ENCODE data around the gene LRRC51. TPM values are rescaled to one million over a fixed set of nuclear protein-coding genes. Genes with fewer than 3 reads are reported as not detected.

The LRRC51 gene
- total RNA-seq, 1 donor from 2014 or later = 9.2 TPM

DNA sequence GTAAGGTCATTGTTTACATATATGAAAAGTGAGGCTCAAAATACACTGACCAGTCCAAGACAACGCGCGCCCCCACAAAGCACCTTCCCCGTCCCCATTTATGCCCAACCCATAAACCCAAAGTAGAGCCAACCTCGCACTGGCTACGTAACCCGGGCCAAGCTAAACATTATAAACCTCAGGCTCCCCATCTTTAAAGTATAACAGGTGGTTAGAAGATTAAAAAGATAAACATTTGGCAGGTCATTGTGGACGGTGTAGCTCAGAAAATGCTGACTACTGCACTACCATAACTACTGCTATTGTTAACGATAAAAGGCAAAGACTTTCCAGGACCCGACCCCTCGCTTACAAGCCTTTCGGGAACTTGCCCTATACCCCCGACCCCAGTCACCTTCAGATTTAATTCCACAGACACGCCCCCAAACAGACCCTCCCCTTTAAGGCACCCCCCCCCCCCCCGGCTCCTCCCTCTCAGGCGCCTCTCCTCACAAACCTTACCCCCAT is 778 bp upstream of the LRRC51 start:
- H3K27me3 Mint-ChIP-seq (ENCODE audit: low read depth) = no peaks in the 10 kb centered on the region
- intact Hi-C loops (cut with micrococcal nuclease) = loop anchor here (1.0 to 2.0 kb wide), 7 partner anchors 23 to 354 kb away; partner anchors contain the start of genes ANAPC15, CLPB, LAMTOR1 and RNF121
- peak overlapping the region; percentile 92 for H3K27ac Mint-ChIP-seq
- H3K36me3 Mint-ChIP-seq (ENCODE audit: low read depth) = peaks cover 21% of the 10 kb centered on the region
- H3K4me3 Mint-ChIP-seq (ENCODE audit: low read depth) = peak overlapping the region; percentile 90
- peaks cover 44% of the 10 kb centered on the region for H3K4me1 Mint-ChIP-seq (ENCODE audit: low read depth)
- H3K9me3 Mint-ChIP-seq = no peaks in the 10 kb centered on the region
- no peak for DNase-seq (ENCODE audit: low spot score)

GRCh38 chr11:72081184-72081644 is 564 bp downstream of the LRRC51 start:
- intact Hi-C loops (cut with micrococcal nuclease) = loop anchor here (2.0 kb wide), 2 partner anchors 152 to 294 kb away; partner anchors contain the start of genes RNF121 and XNDC1N

GRCh38 chr11:72081821-72082453 is 1.3 kb downstream of the LRRC51 start:
- H3K27ac Mint-ChIP-seq = peak overlapping the region; percentile 68
- H3K4me1 Mint-ChIP-seq (ENCODE audit: low read depth) = peaks cover 35% of the 10 kb centered on the region
- H3K36me3 Mint-ChIP-seq (ENCODE audit: low read depth) = peaks cover 15% of the 10 kb centered on the region
- H3K9me3 Mint-ChIP-seq = no peaks in the 10 kb centered on the region
- peak overlapping the region; percentile 72 for H3K4me3 Mint-ChIP-seq (ENCODE audit: low read depth)
- intact Hi-C loops (cut with micrococcal nuclease) = loop anchor here (2.0 kb wide), 2 partner anchors 153 to 295 kb away; partner anchors contain the start of genes RNF121 and XNDC1N
- H3K27me3 Mint-ChIP-seq (ENCODE audit: low read depth) = no peaks in the 10 kb centered on the region
- DNase-seq (ENCODE audit: low spot score) = no peak

More at GRCh38 chr11:72081184-72081644, 564 bp downstream of the LRRC51 start:
- Mint-ChIP-seq H3K4me1 (ENCODE audit: low read depth) (peaks cover 38% of the 10 kb centered on the region), H3K4me3 (ENCODE audit: low read depth) (peak overlapping the region; percentile 90), H3K36me3 (ENCODE audit: low read depth) (peaks cover 15% of the 10 kb centered on the region), H3K27ac (peak overlapping the region; percentile 92), H3K27me3 (ENCODE audit: low read depth) (no peaks in the 10 kb centered on the region), H3K9me3 (no peaks in the 10 kb centered on the region)
- no peak for DNase-seq (ENCODE audit: low spot score)

GRCh38 chr11:72083414-72083813 is 2.8 kb downstream of the LRRC51 start:
- intact Hi-C loops (cut with micrococcal nuclease) = no loop called here
- Mint-ChIP-seq H3K9me3 (no peaks in the 10 kb centered on the region), H3K4me3 (ENCODE audit: low read depth) (no peak overlapping the region), H3K4me1 (ENCODE audit: low read depth) (peaks cover 32% of the 10 kb centered on the region), H3K36me3 (ENCODE audit: low read depth) (peaks cover 15% of the 10 kb centered on the region), H3K27ac (no peak overlapping the region), H3K27me3 (ENCODE audit: low read depth) (no peaks in the 10 kb centered on the region)
- DNase-seq (ENCODE audit: low spot score) = no peak

DNA sequence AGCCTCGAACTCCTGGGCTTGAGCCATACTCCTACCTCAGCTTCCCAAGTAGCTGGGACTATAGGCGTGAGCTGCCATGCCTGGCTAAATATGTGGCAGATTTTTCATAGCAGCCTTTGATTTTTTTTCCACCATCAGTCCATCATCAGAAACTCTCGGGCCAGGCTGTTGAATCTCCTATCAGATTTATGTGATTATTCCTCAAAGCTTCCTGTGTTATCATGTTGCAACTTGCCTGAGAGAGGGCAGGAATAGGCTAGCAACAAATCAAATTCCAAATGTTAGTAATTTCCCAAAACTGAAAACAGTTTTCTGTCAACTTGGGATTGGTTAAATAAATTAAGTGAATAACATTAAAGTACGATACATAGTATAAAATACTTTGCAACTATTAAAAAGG is 3.4 kb downstream of the LRRC51 start:
- Mint-ChIP-seq H3K4me3 (ENCODE audit: low read depth) (no peak overlapping the region), H3K27me3 (ENCODE audit: low read depth) (no peaks in the 10 kb centered on the region), H3K4me1 (ENCODE audit: low read depth) (peaks cover 29% of the 10 kb centered on the region), H3K36me3 (ENCODE audit: low read depth) (peaks cover 14% of the 10 kb centered on the region), H3K9me3 (no peaks in the 10 kb centered on the region), H3K27ac (no peak overlapping the region)
- intact Hi-C loops (cut with micrococcal nuclease) = no loop called here
- no peak for DNase-seq (ENCODE audit: low spot score)

DNA sequence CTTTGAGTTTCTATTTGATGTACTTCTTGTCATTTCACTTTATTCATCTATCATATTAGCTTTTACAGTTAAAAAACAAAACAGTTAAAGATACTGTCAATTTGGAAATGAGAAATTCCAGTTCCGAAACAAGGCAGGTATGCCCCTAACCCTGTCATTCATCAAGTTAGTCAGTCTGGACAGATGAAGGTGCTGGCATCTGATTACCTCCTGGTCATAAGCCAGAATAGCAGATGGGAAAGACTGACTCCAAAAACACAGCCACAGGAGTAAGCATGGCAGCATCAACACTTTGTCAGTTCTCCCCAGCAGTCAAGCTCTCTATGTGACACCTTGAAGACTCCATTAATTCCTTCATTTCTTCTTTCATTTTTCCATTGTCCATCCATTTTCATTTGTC is 4.3 kb downstream of the LRRC51 start:
- no peaks in the 10 kb centered on the region for H3K9me3 Mint-ChIP-seq
- H3K4me1 Mint-ChIP-seq (ENCODE audit: low read depth) = peaks cover 31% of the 10 kb centered on the region
- no peaks in the 10 kb centered on the region for H3K27me3 Mint-ChIP-seq (ENCODE audit: low read depth)
- DNase-seq (ENCODE audit: low spot score) = no peak
- peaks cover 19% of the 10 kb centered on the region for H3K36me3 Mint-ChIP-seq (ENCODE audit: low read depth)
- no peak overlapping the region for H3K27ac Mint-ChIP-seq
- no peak overlapping the region for H3K4me3 Mint-ChIP-seq (ENCODE audit: low read depth)
- intact Hi-C loops (cut with micrococcal nuclease) = no loop called here

GRCh38 chr11:72085621-72086351 is 5.1 kb downstream of the LRRC51 start:
- H3K36me3 Mint-ChIP-seq (ENCODE audit: low read depth) = peaks cover 17% of the 10 kb centered on the region
- intact Hi-C loops (cut with micrococcal nuclease) = no loop called here
- no peaks in the 10 kb centered on the region for H3K27me3 Mint-ChIP-seq (ENCODE audit: low read depth)
- no peak for DNase-seq (ENCODE audit: low spot score)
- peaks cover 29% of the 10 kb centered on the region for H3K4me1 Mint-ChIP-seq (ENCODE audit: low read depth)
- no peak overlapping the region for H3K4me3 Mint-ChIP-seq (ENCODE audit: low read depth)
- H3K9me3 Mint-ChIP-seq = no peaks in the 10 kb centered on the region
- H3K27ac Mint-ChIP-seq = no peak overlapping the region

GRCh38 chr11:72088076-72088808 is 7.6 kb downstream of the LRRC51 start:
- Mint-ChIP-seq H3K27me3 (ENCODE audit: low read depth) (no peaks in the 10 kb centered on the region), H3K4me1 (ENCODE audit: low read depth) (peaks cover 24% of the 10 kb centered on the region), H3K4me3 (ENCODE audit: low read depth) (no peak overlapping the region), H3K36me3 (ENCODE audit: low read depth) (peaks cover 22% of the 10 kb centered on the region), H3K27ac (no peak overlapping the region), H3K9me3 (no peaks in the 10 kb centered on the region)
- no peak for DNase-seq (ENCODE audit: low spot score)
- intact Hi-C loops (cut with micrococcal nuclease) = no loop called here

GRCh38 chr11:72091292-72091691 is 10.6 kb downstream of the LRRC51 start:
- Mint-ChIP-seq H3K9me3 (no peaks in the 10 kb centered on the region), H3K4me1 (ENCODE audit: low read depth) (peaks cover 20% of the 10 kb centered on the region), H3K36me3 (ENCODE audit: low read depth) (peaks cover 34% of the 10 kb centered on the region), H3K27ac (peak overlapping the region; percentile 58), H3K4me3 (ENCODE audit: low read depth) (no peak overlapping the region), H3K27me3 (ENCODE audit: low read depth) (no peaks in the 10 kb centered on the region)
- intact Hi-C loops (cut with micrococcal nuclease) = loop anchor here (1.0 kb wide), 1 partner anchor 66 kb away; no protein-coding TSS in a partner anchor
- peak; percentile 53 for DNase-seq (ENCODE audit: low spot score)

DNA sequence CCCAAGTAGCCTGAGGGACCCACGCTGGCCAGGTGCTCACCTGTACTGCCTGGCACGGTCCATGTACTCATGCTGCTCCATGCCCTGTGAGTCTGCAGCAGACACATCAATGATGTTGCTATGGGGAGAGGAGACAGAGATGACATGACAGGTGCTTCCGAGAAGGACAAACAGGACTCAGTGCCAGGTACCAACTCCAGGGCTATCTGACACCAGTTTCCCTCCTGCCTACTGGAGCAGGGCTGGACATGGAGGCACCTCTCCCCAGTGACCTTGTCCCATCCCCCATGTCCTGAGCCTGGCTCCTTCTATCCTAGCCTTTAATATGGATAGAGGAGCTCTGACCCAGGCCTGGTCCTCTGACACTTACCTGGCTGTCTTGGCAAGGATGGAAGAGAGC is 18.1 kb downstream of the LRRC51 start:
- intact Hi-C loops (cut with micrococcal nuclease) = no loop called here
- Mint-ChIP-seq H3K4me1 (ENCODE audit: low read depth) (peaks cover 26% of the 10 kb centered on the region), H3K27me3 (ENCODE audit: low read depth) (no peaks in the 10 kb centered on the region), H3K36me3 (ENCODE audit: low read depth) (peaks cover 60% of the 10 kb centered on the region), H3K4me3 (ENCODE audit: low read depth) (no peak overlapping the region), H3K9me3 (no peaks in the 10 kb centered on the region), H3K27ac (no peak overlapping the region)
- no peak for DNase-seq (ENCODE audit: low spot score)

DNA sequence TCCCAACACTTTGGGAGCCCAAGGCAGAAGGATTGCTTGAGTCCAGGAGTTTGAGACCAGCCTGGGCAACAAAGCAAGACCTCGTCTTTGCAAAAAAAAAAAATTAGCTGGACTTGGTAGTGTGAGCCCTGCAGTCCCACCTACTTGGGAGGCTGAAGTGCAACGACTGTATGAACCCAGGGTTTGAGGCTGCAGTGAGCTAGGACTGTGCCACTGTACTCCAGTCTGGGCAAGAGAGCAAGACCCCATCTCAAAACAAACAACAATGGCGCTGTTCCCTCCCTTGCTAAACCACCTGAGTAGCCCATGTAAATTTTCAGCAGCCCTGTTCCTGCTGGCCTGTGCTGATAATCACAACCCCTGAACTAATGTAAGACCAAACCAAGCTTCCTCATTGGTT is 19.4 kb downstream of the LRRC51 start:
- Mint-ChIP-seq H3K27ac (no peak overlapping the region), H3K27me3 (ENCODE audit: low read depth) (no peaks in the 10 kb centered on the region), H3K9me3 (no peaks in the 10 kb centered on the region), H3K36me3 (ENCODE audit: low read depth) (peaks cover 53% of the 10 kb centered on the region), H3K4me1 (ENCODE audit: low read depth) (peaks cover 32% of the 10 kb centered on the region), H3K4me3 (ENCODE audit: low read depth) (no peak overlapping the region)
- DNase-seq (ENCODE audit: low spot score) = no peak
- intact Hi-C loops (cut with micrococcal nuclease) = no loop called here

- Mint-ChIP-seq H3K9me3 (no peaks in the 10 kb centered on the region), H3K4me3 (ENCODE audit: low read depth) (no peak overlapping the region), H3K36me3 (ENCODE audit: low read depth) (peaks cover 50% of the 10 kb centered on the region), H3K27me3 (ENCODE audit: low read depth) (no peaks in the 10 kb centered on the region), H3K27ac (peak overlapping the region; percentile 9), H3K4me1 (ENCODE audit: low read depth) (peaks cover 32% of the 10 kb centered on the region)
- no peak for DNase-seq (ENCODE audit: low spot score)
- intact Hi-C loops (cut with micrococcal nuclease) = no loop called here
These were observed 19.8 kb downstream of the LRRC51 start for GRCh38 chr11:72100462-72100861.

All from activated T-helper 2 cell treated with anti-CD3 and anti-CD28 coated beads, Interferon-gamma antibody, Interleukin-2, Interleukin-4, amounts not matched to agents 10 μg/mL and 5 μg/mL and 100 μg/mL, durations not matched to agents 14 hours and 24 hours and 36 hours (primary cell).